ENCODE data around the gene ATP6V0E1.
"Not testable (repeated sequence)": the region's sequence is repeated elsewhere in the genome, so short reads cannot be mapped to it uniquely, and the experiment has no call there.

GRCh38 chr5:173032096-173032495 is 48.5 kb downstream of the ATP6V0E1 start:
- not testable (repeated sequence) for TF ChIP-seq USF2 (IDR thresholded peaks at IDR 0.05; ENCODE audit: low read length); CTCF (IDR thresholded peaks at IDR 0.05; ENCODE audit: control extremely low read depth in 1 of 3, insufficient read depth in 1 of 3, low read depth in 1 of 3, low read length in 3 of 3); POLR2AphosphoS5 (IDR thresholded peaks at IDR 0.05; ENCODE audit: low read depth, low read length); KDM5A (IDR thresholded peaks at IDR 0.05; ENCODE audit: low read length); JUND (IDR thresholded peaks at IDR 0.05; ENCODE audit: low read length)
